GM12865 (cell line): ENCODE results near the gene ZNF81.
"Not testable (repeated sequence)": the region's sequence is repeated elsewhere in the genome, so short reads cannot be mapped to it uniquely, and the experiment has no call there.

ENCODE experiments used
- DNase-seq: peaks from one replicate; pipeline ENCODE4 v3.0.0; 2010; ENCODE audit warnings: low read depth
- H3K4me3 ChIP-seq: 2 replicates; pipeline ENCODE4 v1.5.1; 2011; ENCODE audit warnings: mild to moderate bottlenecking, low read depth, low read length, control low read depth
- TF ChIP-seq, protein P1 (sequence below): IDR thresholded peaks from 2 replicates; pipeline ENCODE4 v1.5.1; 2011; ENCODE audit warnings: low read length, control low read depth, low read depth, inconsistent platforms; ENCODE audit not compliant: insufficient read depth; ENCODE audit errors: missing control alignments

The ZNF81 gene

GRCh38 chrX:47849778-47850177 lies 13.1 kb downstream of the ZNF81 start:
- no peak overlapping the region for H3K4me3 ChIP-seq
- DNase-seq = no peak
- TF ChIP-seq, protein P1, sequence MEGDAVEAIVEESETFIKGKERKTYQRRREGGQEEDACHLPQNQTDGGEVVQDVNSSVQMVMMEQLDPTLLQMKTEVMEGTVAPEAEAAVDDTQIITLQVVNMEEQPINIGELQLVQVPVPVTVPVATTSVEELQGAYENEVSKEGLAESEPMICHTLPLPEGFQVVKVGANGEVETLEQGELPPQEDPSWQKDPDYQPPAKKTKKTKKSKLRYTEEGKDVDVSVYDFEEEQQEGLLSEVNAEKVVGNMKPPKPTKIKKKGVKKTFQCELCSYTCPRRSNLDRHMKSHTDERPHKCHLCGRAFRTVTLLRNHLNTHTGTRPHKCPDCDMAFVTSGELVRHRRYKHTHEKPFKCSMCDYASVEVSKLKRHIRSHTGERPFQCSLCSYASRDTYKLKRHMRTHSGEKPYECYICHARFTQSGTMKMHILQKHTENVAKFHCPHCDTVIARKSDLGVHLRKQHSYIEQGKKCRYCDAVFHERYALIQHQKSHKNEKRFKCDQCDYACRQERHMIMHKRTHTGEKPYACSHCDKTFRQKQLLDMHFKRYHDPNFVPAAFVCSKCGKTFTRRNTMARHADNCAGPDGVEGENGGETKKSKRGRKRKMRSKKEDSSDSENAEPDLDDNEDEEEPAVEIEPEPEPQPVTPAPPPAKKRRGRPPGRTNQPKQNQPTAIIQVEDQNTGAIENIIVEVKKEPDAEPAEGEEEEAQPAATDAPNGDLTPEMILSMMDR = no peak

GRCh38 chrX:47850389-47850788 lies 13.7 kb downstream of the ZNF81 start:
- not testable (repeated sequence) for DNase-seq, H3K4me3 ChIP-seq

DNA sequence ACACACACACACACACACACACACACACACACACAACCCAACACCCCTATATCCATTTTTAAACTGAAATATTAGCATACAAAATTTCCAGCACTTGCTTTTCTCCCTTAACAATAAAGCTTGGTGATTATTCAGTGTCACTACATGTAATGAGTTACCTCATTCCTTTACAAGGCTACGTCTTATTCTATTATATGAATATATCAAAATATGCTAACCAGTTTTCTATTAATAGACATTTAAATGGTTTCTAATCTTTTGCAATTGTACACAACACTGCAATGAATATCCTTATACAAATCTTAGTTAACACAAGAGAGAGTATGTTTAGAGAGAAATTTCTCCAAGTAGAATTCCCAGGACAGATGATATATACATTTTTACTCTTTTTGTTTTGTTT lies 14.2 kb downstream of the ZNF81 start:
- H3K4me3 ChIP-seq = no peak overlapping the region
- no peak for DNase-seq
- TF ChIP-seq, protein P1 = no peak

DNA sequence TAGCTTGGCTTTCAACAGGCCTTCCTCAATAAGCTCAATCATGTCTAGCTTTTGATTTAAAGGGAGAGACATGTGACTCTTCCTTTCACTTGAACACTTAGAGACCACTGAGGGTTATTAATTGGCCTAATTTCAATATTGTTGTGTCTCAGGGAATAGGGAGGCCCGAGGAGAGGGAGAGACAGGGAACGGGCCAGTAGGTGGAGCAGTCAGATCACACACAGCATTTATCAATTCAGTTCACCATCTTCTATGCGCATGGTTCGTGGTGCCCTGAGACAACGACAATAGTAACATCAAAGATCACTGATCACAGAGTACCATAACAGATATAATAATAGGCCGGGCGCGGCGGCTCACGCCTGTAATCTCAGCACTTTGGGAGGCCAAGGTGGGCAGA lies 17.8 kb downstream of the ZNF81 start:
- TF ChIP-seq, protein P1 = no peak
- H3K4me3 ChIP-seq = no peak overlapping the region
- no peak for DNase-seq

- TF ChIP-seq, protein P1 = no peak
These were observed 23.0 kb downstream of the ZNF81 start for GRCh38 chrX:47859686-47860085.

GRCh38 chrX:47862680-47863079 lies 26.0 kb downstream of the ZNF81 start:
- DNase-seq = no peak
- TF ChIP-seq, protein P1 = no peak

More at GRCh38 chrX:47859686-47860085, 23.0 kb downstream of the ZNF81 start:
- no peak for DNase-seq
- H3K4me3 ChIP-seq = no peak overlapping the region

GRCh38 chrX:47863187-47863586 lies 26.5 kb downstream of the ZNF81 start:
- TF ChIP-seq, protein P1 = no peak
- H3K4me3 ChIP-seq = no peak overlapping the region
- DNase-seq = no peak

More at GRCh38 chrX:47862680-47863079, 26.0 kb downstream of the ZNF81 start:
- H3K4me3 ChIP-seq = no peak overlapping the region

- no peak overlapping the region for H3K4me3 ChIP-seq
- TF ChIP-seq, protein P1 = no peak
- no peak for DNase-seq
These were observed 27.6 kb downstream of the ZNF81 start for GRCh38 chrX:47864300-47864699.
